Anterior cingulate cortex (tissue), 58 donors: Measurements from ENCODE around the gene LPIN2.

Experiments used
- DNase-seq, 58 donors: peaks; one replicate each; lab custom pipeline; 2025; lab: John Stamatoyannopoulos, UW

LPIN2 gene

GRCh38 chr18:2965797-2966196, 47.1 kb downstream of the LPIN2 start:
- DNase-seq, result no peak

GRCh38 chr18:2964361-2965010, 48.5 kb downstream of the LPIN2 start:
- no peak for DNase-seq
